HG02870 (cell line): ENCODE data around the gene MED13L.

Experiments
- ATAC-seq: cut with Tn5 transposase; IDR thresholded peaks from one replicate; pipeline ENCODE4 v1.9.1; 2021; ENCODE audit warnings: mild to moderate bottlenecking, moderate library complexity; ENCODE audit not compliant: unreplicated experiment

MED13L gene

DNA sequence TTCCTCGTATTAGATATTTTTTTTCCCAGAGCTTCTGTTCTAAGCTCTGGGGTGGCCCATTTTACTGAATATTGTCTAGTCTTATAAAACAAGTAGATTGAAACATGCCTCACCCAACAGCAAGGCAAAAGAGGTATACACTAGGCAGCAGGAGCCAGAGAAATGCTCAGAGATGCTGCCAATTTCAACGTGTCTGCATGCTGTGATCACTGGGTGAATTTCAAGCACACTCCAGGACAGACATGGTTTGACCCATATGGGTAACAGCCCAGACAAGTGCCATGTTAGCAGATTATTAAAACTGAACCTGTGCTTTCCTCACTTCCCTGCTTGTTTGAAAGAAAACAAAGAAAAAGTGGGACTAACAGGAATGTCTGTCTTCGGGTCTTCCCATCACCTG lies 321.3 kb downstream of the MED13L start:
- ATAC-seq = no peak

DNA sequence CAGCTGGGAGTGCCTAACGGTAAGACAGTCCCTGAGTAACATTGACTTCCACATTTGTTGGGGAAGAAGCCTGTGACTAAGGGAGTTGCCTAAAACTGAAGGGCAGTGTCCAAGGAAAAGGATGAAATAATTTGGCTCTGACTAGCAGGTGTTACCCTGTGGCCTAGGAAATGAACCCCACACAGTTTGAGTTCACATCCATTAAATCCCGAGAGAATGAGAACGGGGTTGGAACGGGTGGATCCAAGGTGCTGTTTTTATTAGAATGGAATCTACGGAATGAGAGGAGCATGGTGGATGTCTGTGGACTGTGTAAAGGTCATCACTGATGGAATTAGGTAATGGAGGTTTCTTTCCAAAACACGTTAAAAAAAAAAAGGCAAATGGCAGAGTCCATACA lies 324.0 kb downstream of the MED13L start:
- ATAC-seq = no peak

DNA sequence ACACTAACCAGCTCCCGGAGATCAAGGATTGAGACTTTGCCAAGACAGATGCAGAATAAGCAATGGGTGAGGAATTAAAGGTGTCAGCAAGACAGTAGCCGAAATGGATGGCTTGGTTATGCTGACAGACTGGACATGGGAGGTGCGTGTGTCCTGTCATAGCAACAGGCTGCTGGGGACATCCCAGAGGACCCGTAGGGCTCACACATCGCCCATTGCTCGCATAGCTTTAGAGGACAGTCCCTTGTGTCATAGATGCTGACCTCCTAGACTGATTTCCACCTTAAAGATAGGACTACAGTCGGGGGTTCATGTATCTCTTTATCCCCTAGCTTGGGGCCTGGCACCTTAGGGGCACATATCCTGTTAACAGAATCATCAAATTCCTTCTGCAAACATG lies 324.5 kb downstream of the MED13L start:
- no peak for ATAC-seq

DNA sequence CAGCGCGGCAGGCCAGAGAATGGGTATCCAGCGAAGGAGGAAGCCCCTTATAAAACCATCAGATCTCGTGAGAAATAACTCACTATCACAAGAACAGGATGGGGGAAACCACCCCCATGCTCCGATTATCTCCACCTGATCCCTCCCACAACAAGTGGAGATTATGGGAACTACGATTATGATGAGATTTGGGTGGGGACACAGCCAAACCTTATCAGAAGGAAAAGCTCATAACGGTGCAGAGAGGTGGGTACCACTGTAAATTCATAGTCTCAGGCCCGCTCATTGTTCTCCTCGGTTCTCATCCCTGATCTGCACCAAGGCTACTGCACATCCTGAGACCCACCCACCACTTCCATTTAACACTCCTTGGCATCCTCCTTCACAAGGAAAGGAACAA lies 326.5 kb downstream of the MED13L start:
- no peak for ATAC-seq

DNA sequence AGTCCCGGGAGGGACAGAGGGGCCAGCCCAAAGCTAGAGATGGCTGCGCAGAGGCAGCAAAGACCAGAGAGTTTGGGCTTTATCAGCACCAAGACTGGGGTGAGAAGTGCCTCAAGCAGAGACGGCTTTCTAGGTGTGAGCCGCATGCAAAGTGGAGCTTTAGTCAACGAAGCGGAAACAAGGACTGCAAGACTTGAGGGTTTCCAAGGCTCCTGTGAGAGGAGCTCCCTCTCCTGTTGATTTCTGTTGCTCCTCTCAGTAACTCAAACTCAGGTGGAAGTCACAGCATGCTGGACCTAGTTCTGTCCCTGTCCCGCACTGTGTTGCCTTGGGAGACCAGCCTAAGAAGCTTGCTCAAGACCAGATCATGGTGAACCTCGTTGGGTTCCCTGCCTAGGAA lies 327.8 kb downstream of the MED13L start:
- ATAC-seq = no peak

DNA sequence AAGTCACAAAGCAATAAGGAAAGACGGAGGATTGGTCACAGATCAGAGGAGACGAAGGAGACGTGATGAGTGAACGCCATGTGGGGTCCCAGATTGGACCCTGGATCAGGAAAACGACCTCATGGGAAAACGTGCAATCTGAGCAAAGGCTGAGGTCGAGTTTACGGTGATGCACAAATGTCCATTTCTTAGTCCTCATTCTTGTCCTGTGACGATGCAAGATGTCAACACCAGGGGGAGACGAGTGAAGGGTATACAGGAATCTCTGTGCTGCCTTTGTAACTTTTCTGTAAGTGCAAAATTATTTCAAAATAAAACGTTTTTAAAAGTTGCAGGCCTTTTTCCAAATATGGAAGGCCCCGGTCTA lies 329.8 kb downstream of the MED13L start:
- no peak for ATAC-seq

DNA sequence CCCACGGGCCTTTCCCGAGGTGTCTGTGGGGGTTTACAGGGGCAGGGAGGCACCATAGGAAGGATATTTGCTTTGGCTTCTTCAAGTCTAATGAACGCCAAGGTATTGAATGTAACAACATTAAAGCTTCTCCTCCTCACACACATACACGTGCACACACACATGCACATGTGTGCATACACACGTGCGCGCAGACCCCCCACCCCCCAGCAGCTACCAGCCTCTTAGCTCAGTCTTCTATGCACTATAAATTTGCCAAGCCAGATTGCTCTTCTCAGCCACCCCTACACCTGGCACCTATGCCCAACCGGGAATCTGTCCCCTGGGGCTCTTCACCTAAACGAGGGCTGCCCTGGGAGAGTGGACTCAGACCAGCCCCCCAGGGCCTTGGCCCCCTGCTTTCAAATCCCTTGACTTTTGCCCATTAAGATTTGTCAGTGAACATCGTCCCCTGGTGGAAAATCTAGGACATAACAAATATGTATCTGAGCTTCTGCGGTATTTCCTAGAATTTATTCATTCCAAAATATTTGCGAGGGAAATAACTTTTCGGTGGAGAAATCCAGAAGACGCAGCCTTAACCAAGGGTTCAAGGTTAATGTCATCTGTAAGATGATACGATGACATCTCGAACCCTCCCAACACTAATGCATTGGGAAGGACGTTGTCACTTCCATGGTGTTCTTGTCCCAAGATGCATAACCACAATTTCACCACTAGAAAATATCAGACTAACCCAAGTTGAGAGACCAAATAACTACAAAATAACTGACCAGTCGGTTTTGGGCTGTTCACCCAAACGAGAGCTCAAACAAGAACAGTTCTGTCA lies 330.4 kb downstream of the MED13L start:
- no peak for ATAC-seq

DNA sequence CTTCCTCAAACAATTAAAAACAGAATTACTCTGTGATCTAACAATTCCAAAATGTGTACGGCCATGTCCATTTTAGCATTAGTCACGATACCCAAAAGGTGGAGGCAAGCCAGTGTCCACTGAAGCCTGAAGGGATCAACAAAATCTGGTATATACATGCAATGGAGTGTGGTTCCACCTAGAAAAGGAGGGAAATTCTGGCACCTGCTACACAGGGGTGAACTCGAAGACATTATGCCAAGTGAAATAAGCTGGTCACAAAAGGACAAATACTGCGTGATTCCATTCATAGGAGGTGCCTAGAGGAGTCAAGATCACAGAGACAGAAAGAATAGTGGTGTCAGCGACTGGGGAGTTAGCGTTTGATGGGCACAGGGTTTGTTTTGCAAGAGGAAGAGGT lies 331.4 kb downstream of the MED13L start:
- no peak for ATAC-seq

DNA sequence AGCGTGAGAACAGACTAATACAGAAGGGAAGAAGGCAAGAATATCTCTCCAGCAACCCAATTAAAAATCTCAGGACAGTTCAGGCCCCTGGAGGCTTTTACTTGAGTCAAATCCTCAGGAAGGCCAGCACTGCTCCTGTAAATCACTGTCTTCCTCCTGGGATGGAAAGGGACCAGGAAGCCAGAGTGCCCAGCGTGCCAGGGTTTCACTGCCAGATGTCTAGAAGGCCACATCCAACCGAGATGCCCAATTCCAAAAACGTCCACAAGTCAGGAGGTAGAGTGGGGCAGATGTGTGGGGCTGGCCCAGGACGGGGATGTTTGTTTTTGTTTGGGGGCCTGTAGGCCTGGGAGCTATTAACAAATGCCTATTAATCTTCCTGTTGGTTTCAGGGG lies 332.0 kb downstream of the MED13L start:
- ATAC-seq = no peak

DNA sequence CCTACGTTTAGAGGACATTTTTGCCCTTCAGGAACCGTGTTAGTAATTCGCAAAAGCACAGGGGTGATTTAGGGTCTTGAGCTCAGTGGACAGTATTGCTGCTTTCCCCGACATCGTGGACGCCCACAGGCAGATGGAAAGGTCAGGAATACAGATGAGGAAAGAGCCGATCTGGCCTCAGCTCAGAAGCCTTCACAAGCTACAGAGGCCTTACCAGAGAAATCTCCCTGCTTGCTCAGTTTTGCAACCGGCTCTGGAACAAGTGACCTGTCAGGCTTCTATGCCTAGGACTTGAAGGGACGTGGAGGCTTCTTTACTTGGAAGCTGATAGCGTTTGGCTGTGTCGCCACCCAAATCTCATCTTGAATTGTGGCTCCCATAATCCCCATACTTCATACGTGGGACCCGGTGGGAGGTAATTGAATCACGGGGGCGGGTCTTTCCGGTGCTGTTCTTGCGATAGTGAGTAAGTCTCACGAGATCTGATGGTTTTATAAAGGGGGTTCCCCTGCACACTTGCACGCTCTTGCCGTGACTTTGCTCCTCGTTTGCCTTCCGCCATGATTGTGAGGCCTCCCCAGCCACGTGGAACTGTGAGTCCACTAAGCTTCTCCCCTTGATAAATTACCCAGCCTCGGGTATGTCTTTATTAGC lies 332.5 kb downstream of the MED13L start:
- ATAC-seq = no peak

DNA sequence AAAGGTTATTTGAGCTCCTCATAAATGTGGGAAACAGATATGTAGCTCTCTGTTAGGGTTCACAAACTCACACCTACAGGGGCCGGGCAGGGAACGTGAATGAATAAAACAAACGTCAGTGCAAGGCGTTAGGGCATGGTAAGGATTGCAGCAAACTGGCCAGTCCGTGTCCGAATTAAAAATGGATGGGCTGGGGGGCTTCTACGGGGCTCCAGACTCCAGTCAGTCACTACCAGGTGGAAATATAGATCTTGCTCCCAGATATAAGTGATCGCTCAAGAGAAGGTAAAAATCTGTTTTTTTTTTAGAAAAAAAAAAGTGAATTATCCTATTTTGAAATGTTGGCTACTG lies 333.1 kb downstream of the MED13L start:
- no peak for ATAC-seq

DNA sequence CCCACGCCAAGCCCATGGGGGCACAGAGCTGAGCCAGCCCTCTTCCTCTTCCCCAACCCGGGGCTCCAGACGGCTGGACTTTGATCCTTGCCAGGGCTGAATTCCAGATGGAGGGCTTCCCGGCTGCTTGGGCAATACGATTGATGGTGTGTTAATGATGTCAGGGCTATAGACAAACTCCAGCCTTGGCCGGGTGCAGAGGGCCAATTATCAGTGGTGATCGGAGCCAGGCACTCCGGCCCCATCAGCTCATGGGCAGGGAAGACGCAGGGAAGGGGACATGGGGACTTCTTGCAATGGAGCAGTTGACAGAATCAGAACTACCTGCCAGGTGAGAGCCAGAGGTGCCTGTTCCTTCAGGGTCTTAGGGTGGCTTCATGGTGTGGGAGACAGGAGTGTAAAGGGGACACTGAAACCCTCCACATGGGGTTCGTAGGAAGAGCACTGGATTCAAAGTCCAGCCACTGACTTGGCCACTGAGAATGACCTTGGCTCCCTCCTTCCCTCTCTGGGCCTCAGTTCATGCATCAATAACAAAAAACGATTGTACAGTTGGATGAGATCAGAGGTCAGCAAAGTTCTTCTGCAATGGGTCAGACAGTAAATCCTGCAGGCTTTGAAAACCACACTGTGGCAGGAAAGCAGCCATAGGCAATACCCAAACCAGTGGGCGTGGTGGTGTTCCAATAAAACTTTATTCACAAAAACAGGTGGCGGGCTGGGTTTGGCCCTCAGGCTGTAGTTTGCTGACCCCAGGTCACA lies 333.7 kb downstream of the MED13L start:
- ATAC-seq = no peak

DNA sequence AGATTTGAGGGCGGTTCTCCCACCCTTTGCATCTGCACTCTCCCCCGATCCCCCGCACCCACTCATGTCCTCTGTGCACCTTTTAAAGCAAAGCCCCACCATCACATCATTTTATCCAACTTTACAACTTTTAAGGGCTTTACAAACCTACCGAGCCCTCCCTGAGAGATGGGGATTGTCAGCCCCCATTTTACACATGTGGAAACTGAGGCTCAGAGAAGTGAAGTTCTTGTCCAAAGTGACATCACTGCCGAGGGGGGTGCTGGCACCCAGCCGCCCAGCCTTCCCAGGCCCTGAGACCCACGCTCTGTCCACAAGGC lies 334.2 kb downstream of the MED13L start:
- ATAC-seq = no peak

DNA sequence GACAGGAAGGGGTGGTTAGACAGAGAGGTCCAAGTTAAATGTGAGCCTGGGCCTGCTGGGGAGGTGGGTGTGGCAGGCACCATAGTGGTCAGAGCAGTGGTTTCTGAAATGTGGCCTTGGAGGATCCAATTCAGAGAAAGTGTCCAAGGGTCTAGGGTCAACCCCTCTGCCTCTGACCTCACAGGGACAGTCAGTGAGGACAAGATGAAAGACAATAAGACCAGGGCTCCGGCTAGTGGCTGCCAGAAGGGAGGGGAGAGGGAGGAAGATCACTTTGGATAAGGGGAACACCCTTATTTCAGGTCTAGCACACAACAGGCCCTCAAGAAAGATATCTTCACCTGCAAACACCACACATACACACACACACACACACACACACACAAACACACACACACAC lies 335.1 kb downstream of the MED13L start:
- ATAC-seq = no peak

DNA sequence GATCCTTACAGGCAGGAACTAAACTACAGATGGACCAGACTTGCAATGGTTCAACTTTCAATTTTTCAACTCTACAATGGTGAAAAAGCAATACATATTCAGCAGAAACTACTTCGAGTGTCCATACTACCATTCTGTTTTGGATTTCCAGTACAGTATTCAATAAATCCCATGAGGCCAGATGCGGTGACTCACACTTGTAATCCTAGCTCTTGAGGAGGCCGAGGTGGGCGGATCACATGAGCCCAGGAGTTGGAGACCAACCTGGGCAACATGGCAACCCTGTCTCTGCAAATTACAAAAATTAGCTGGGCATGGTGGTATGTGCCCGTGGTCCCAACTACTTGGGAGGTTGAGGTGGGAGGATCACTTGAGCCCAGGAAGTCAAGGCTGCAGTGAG lies 336.1 kb downstream of the MED13L start:
- ATAC-seq = no peak

DNA sequence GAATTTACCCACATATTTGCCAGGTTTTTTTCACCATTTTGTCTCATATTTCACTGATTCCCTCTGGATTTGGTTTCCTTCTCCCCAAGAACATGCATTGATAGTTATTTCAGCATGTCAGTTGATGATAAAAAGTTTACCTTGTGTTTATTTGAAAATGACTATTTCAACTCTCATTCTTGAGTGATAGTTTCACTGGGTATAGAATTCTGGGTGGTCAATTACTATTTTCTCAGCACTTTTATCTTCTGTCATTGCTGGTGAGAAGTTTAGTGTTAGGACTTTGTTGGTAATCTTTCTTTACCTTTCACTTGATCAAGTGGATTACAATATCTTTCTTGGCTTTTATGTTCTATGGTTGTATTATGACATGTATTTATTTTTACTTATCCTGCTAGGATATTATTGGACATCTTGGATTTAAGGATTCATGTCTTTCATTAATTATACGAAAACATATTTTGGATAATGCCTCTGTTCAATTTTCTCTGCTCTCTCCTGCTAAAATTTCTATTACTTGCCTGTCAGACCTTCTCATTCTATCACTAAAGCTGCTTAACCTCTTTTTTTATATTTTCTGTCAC lies 338.6 kb downstream of the MED13L start:
- ATAC-seq = no peak

DNA sequence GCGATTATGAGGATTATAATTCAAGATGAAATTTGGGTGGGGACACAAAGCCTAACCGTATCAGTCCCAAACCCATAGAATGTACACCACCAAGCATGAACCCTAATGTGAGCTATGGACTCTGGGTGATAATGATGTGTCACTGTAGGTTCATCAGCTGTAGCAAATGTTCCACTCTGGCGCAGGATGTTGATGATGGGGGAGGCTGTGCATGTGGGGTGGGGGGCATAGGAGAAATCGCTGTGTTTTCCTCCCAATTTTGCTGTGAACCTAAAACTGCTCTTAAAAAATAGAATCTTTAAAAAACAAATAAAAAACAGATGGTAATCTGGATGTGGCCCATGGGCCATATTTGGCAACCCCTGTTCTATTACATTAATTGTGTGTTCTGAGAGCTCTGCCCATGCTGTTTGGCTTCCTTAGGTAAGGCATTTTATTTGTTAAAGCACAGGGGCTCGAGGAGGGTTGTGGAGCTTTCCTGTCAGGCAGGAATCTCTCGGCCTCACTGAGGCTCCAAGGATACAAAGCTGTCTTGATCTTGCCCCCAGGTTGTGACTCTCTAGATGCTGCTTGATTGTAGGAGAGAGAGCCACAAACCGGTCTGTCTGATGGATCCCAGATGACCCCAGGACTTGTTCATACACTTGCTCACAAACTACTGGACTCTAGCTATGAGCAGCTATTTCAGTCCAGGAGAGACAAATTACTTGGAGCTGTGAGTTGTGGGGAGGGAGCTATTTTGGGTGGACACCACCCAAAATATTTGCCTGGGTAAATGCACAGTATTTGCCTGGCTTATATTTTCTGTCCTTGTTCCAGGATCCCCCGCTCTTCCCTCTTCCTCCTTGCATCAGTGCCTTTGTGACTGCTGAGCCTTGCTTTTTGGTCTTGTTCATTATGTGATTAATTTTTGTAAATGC lies 340.2 kb downstream of the MED13L start:
- no peak for ATAC-seq

DNA sequence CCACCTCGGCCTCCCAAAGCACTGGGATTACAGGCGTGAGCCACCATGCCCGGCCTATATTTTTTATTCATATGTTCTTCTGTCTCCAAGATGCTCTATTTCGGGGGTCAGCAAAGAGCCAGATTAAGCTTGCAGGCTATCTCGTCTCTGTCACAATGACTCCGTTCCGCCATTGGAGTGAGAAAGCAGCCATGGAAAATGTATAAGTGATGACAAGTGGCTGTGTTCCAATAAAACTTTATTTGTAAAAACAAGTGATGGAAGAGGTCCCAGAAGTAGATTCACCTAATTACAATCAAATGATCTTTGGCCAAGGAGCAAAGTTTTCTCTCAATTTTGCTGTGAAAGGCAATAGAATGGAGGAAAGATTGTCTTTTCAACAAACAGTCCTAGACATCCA lies 342.6 kb downstream of the MED13L start:
- no peak for ATAC-seq

DNA sequence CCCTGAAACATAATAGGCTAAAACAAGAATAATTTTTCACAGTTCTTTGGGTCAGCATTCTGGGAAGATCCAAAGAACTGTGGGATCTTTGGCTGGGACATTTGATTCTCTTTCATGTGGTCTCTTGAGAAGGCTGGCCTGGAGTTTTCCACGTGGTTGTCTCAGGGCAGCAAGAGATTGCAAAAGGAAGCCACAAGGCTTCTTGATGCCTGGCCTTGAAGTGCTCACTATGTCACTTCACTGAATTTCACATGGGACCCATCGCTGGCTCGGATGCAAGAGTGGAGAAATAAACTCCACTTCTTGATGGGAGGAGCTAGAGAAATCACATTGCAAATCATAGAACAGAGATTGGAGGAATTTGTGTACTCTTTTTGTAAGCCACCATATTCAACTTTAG lies 343.4 kb downstream of the MED13L start:
- ATAC-seq = no peak

DNA sequence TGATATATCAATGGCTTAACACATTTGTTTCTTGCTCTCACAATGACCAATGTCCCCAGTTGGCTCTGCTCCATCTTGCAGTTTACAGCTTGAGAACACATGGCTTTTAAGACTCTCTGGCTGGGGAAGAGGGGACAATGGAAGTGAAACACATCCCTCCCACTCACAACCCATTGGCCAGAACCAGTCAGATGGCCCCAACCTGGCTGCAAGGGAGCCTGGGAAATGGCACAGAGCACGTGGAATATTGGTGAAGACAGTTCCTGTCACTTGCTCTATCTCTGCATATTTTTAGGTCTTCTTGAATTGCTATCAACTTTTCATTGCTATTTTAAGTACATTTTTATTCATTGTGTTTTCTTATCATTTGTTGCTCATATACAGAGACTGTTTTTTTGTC lies 345.4 kb downstream of the MED13L start:
- no peak for ATAC-seq

DNA sequence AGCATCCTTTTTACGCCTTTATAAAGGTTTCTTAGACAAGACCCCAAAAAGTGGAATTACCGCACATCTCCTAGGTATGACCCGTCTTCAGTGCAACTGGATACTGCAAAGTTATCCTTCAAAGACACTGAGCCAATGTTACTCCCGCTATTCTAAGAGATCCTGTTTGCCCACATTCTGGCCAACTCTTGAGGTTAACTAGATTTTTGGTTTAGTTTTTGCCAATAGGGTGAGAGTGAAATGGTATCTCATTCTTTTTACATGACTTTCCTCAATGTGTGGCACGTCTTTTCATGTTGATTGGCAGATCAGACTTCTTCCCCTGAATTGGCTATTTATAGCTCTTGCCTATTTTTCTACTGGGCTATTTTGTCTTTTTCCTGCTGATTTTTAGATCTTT lies 347.2 kb downstream of the MED13L start:
- no peak for ATAC-seq
